GM13977 (cell line): ENCODE results near the gene PLAAT4.

Source experiments
- DNase-seq: peaks from one replicate; pipeline ENCODE4 v3.0.0; 2012; ENCODE audit warnings: low spot score
- in situ Hi-C: fragments of 300-500 bp; cut with MboI; formaldehyde crosslinking; loops from one replicate; pipeline ENCODE4 v1.12.0; 2022; ENCODE audit warnings: low sequenced_read_pairs, low pct_unique_long_range_greater_than_20kb, mixed read lengths, inconsistent platforms; ENCODE audit not compliant: unreplicated experiment
- TF ChIP-seq, protein P1 (sequence below): IDR thresholded peaks from 2 replicates; pipeline ENCODE4 v1.5.1; 2012; ENCODE audit warnings: mild to moderate bottlenecking, control low read depth; ENCODE audit not compliant: insufficient read depth; ENCODE audit errors: extremely low read depth, missing control alignments

The PLAAT4 gene

DNA sequence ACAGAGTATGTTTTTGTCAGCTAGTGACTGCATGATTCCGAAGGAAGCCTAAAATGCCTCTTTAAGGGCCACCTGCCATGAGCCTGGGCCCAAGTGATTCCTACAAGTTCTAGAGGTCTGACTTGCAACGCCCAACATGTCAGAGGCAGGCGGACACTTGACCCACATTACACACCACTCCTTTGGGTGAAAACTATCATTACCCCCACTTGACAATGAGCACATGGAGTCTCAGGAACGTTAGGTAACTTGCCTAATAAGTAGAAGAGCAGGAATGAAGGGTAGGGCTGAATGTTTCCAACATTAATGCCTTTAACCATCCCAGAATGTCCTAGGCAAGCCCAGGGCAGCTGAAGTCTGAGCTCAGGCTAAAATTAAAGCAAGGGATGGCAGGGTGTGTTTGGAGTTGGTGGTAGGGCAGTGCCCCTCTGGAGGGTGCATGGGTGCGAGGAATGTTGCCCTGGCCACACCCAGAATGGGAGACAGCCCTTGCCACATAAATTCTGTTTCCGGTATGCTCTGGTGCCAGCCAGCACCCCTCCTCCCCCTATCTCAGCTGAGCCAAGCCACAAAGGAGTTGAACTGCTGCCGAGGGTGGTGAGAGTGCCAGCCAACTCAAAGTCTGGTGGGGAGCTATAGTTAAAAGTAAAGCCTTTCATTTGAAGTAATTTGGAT is 24.0 kb downstream of the PLAAT4 start:
- in situ Hi-C loops: no loop called here
- no peak for DNase-seq
- TF ChIP-seq, protein P1, sequence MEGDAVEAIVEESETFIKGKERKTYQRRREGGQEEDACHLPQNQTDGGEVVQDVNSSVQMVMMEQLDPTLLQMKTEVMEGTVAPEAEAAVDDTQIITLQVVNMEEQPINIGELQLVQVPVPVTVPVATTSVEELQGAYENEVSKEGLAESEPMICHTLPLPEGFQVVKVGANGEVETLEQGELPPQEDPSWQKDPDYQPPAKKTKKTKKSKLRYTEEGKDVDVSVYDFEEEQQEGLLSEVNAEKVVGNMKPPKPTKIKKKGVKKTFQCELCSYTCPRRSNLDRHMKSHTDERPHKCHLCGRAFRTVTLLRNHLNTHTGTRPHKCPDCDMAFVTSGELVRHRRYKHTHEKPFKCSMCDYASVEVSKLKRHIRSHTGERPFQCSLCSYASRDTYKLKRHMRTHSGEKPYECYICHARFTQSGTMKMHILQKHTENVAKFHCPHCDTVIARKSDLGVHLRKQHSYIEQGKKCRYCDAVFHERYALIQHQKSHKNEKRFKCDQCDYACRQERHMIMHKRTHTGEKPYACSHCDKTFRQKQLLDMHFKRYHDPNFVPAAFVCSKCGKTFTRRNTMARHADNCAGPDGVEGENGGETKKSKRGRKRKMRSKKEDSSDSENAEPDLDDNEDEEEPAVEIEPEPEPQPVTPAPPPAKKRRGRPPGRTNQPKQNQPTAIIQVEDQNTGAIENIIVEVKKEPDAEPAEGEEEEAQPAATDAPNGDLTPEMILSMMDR: no peak

DNA sequence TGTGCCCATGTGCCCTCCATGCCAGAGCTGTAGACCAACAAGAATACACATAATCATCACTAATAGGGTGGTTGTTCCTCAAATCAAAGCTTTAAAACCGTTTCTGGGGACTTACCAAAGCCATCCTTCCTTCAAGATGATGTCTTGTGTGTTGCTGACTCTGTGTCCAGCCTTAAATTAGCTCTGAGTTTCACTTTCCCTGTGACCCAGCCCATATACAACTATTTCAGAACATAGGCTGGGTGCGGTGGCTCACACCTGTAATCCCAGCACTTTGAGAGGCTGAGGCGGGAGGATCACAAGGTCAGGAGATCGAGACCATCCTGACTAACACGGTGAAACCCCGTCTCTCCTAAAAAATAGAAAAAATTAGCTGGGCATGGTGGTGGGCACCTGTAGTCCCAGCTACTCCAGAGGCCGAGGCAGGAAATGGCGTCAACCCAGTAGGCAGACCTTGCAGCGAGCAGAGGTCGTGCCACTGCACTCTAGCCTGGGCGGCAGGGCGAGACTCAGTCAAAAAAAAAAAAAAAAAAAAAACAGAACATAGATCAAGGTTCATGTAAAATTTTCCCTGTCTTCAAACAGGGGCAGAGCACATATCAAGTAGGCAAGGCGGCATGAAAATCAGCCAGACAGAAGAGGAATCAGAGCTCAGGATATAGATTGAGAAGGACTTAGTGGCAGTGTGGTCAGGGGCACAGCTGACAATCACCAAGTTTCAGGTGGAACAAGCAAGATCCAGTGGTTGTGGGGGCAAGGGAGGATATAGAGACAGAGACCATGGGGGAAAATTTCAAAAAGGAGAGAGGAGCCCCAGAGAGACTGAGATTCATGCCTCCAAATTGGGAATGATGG is 26.8 kb downstream of the PLAAT4 start, which contains the start of gene PLAAT2:
PLAAT2 (minus strand) TSS at position 179 of the 855 bp plus-strand sequence; CDS start at position 124, 55 bp downstream.
- no peak for DNase-seq
- in situ Hi-C loops: no loop called here

DNA sequence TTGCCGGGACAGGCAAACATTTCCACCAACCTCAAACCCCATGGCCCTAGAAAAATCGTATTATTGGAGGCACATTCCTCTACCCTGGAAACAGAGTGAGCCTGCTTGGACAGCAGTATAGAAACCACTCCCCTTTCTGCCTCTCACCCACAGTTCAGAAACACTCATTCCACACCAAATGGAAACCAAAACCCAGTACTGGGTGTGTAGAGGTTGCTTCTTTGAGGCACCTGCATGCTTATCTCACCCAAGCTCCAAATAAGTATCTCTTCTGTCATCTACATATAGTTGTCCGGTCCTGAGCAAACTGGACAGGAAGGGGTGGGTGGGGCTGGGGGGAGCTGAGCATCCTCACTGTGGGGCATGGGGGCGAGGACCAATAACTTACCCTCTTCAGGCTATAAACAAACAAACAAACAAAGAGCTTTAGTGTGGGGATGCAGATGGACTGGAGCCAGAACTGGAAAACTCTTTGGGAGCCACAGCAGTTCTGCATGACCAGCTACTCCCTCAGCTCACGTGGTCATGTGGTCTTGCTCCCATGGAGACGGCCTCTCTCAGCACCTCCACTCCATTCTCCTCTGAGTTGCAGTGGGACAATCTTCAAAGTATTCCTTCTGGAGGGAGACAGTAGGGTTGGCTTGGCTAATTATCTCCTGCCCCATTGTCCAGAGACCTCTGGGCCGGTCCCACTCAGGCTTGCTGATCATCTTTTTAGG is 27.6 kb downstream of the PLAAT4 start:
- in situ Hi-C loops: no loop called here
- TF ChIP-seq, protein P1: no peak
- DNase-seq: peak; percentile 74

More for the DNA sequence above, 26.8 kb downstream of the PLAAT4 start, which contains the start of gene PLAAT2:
- TF ChIP-seq, protein P1: no peak

DNA sequence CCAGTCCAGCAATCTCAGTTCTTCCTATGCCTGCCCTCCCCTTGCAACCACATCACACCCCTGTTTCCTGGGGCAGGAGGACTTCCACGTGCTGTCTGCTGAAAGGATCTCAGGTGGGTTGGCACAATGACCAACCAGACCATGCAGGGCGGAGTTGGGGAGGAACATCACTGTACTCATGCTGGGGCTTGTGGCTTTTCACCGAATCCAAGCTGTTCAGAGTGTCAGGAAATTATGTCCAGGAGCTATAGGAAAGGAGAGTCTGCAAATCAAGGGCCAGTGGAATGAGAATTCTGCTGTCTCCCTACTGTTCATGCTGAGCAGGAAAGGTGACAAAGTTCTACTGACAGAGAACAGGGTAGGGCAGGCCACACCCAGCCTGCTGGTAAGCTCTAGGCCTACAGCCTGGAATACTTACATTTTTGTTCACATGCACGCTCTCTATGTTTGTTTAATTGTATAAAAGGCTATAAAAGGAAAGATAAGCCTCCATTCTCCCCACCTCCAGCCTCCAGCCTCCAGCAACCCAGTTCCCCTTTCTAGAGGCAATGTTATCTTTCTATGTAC is 28.3 kb downstream of the PLAAT4 start:
- TF ChIP-seq, protein P1: no peak
- in situ Hi-C loops: no loop called here
- no peak for DNase-seq

DNA sequence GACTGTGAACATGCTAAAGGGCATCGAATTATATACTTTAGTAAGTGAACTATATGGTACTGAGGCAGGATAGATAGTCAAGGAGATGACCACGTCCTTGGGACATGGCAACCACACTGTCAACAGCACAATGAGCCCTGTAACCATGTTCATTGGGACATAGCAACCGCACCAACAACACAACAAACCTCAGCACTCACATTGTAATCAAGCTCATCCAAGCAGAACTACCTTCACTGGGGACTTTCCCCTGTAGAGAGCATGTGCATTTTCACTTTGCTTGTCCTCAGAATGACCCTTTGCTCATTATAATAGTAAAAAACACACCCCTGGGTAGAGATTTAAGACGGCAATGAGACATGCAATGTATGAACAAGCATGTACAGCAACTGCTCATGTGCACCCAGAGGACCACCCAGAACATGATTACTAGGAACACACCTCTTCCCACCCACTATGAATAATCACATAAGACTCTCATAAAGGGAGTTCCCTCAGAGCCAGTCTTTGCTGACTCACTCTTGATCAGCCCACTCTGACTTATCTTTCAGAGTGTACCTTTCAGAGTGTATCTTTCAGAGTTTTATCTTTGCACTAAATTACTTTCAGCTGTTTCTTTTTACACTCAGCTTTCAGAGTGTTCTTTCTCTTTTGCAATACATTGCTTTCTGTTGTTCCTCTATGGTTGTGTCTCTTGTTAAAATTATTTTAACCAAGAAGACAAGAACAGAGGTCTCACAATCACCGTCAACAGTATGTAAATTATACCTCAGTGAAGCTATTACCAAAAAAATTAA is 30.6 kb downstream of the PLAAT4 start:
- TF ChIP-seq, protein P1: no peak
- in situ Hi-C loops: no loop called here
- DNase-seq: peak; percentile 62
